H1 (cell line): ENCODE measurements around the gene NTN5. TPM values are rescaled to one million over a fixed set of nuclear protein-coding genes. Genes with fewer than 3 reads are reported as not detected.
A peak's percentile ranks its signal among the peaks of the same experiment; 100 is the strongest.

ENCODE experiments used
- POLR2A ChIP-seq, 2 experiments: IDR thresholded peaks; 1 replicate in 1 of 2; 2 replicates in 1 of 2; pipeline ENCODE4 v1.6.1; 2011; ENCODE audit warnings: low read depth in 2 of 2, low read length in 2 of 2, mild to moderate bottlenecking in 2 of 2; ENCODE audit errors: control extremely low read depth in 1 of 2
- POLR2AphosphoS5 ChIP-seq: IDR thresholded peaks from 2 replicates; pipeline ENCODE4 v1.6.1; 2011; ENCODE audit warnings: low read depth, low read length
- POU5F1 ChIP-seq: IDR thresholded peaks from 2 replicates; pipeline ENCODE4 v1.6.1; 2011; ENCODE audit warnings: low read depth, mild to moderate bottlenecking, low read length, moderate library complexity
- RNF2 ChIP-seq: fragments of 200-900, 300-1000 bp; sonication (generic); IDR thresholded peaks from 2 replicates; pipeline ENCODE4 v1.7.1; 2016; ENCODE audit warnings: borderline replicate concordance, low read depth, mild to moderate bottlenecking, antibody characterized with exemption, low read length; ENCODE audit not compliant: poor library complexity, severe bottlenecking; ENCODE audit errors: missing control alignments
- TBP ChIP-seq: IDR thresholded peaks from 2 replicates; pipeline ENCODE4 v1.6.1; 2011; ENCODE audit warnings: low read depth, low read length, improper control_type of control experiment
- YY1 ChIP-seq: IDR thresholded peaks from 2 replicates; pipeline ENCODE4 v1.6.1; 2011; ENCODE audit warnings: low read depth, mild to moderate bottlenecking, low read length
- ZNF274 ChIP-seq: IDR thresholded peaks from 2 replicates; pipeline ENCODE4 v1.7.0; 2012; ENCODE audit warnings: low read length, borderline replicate concordance; ENCODE audit errors: extremely low read depth
- polyA plus RNA-seq, 7 experiments: library from polyadenylated mRNA; depleted of rRNA in 3 of 7; stranded (reverse) in 5 of 7; unstranded in 2 of 7; fragments of >200 nt in 5 of 7; fragments of 200-250 nt in 2 of 7; gene quantifications; 1 replicate in 5 of 7; 2 replicates in 1 of 7; 4 replicates in 1 of 7; pipeline versions ENCODE4 v1.2.1 to v1.2.3, GENCODE V29; 2011 to 2013; ENCODE audit warnings: missing spikeins in 2 of 7, mixed read lengths in 2 of 7
- total RNA-seq: library from RNA; stranded (reverse); fragmentation: NEBNext Ultra II Directional; extraction: Animal tissue kit (Norgen Biotek cat#: 25700); gene quantifications from 2 replicates; pipeline ENCODE4 v1.2.1, GENCODE V29; 2021

Gene NTN5
- total and polyA plus RNA-seq, 2 of the 8 experiments (the other 6 are each of a cell fraction or from before 2014, with no cell fraction given): 0.47 to 0.85 TPM

DNA sequence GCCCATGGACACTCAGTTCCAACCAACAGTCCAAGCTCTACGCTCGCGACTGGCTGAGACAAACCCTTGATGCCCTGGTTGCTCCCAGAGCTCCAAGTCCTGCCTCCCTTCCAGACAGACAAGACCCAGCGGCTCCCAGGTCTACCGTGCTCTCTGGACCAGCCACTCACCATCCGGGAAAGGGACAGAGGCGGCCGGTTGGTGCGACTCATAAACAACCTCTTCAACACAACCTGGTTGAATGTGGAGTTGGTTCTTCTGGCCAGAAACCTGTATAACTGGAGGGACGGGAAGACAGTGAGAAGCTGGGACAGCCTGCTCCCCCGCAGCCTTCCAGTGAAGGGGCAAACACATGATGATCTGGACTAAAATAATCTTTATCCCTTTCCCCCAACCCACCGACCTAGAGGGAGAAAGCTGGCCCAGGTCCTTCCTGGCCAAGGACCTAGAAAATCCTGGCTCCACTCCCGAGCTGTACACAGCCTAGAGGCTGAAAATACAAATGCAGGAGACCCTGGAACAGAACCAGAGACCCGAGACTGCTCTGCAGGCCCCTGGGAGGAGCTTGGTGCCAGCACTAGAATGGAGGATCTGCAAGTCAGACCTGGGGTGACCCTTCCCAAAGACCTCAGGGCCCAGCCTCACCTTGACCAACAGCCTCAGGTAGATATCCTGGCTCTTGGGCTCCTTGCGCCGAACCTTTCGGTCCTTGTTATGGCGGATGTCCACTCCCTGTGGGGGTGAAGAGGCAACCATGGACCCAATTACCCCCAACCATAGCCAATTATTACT is 55.5 kb downstream of the NTN5 start (continued):
- TF ChIP-seq RNF2 (no peak), POLR2A (IDR thresholded peaks at IDR 0.05; ENCODE audit: control extremely low read depth in 1 of 2, low read depth in 2 of 2, low read length in 2 of 2) (peak; percentile 18 to 38), ZNF274 (no peak), POLR2AphosphoS5 (peak; percentile 44; the same call in 1 of the 2 replicates), YY1 (no peak), POU5F1 (no peak), TBP (no peak)
